NB4 (cell line): Measurements from ENCODE around the gene UBA52.
"Not testable (repeated sequence)": the region's sequence is repeated elsewhere in the genome, so short reads cannot be mapped to it uniquely, and the experiment has no call there.

Source experiments
- DNase-seq: peaks from one replicate; pipeline ENCODE4 v3.0.0; 2010; ENCODE audit warnings: low read depth
- H3K4me3 ChIP-seq: one replicate; pipeline ENCODE4 v1.5.1; 2011; ENCODE audit warnings: mild to moderate bottlenecking, low read depth, low read length, moderate library complexity
- MAX ChIP-seq: IDR thresholded peaks from 2 replicates; pipeline ENCODE4 v1.6.1; 2011; ENCODE audit warnings: low read depth, low read length
- MYC ChIP-seq: IDR thresholded peaks from 2 replicates; pipeline ENCODE4 v1.6.1; 2011; ENCODE audit warnings: low read depth, low read length
- POLR2A ChIP-seq: IDR thresholded peaks from 2 replicates; pipeline ENCODE4 v1.6.1; 2011; ENCODE audit warnings: mild to moderate bottlenecking; ENCODE audit not compliant: insufficient read length; ENCODE audit errors: extremely low read depth
- TF ChIP-seq, protein P1 (sequence below): IDR thresholded peaks from one replicate; pipeline ENCODE4 v1.5.1; 2012; ENCODE audit warnings: low read depth, low read length

Gene UBA52

GRCh38 chr19:18531485-18531884, 40.2 kb upstream of the UBA52 start:
- H3K4me3 ChIP-seq, result no peak overlapping the region
- DNase-seq, result no peak
- no peak for TF ChIP-seq MAX
- no peak for TF ChIP-seq POLR2A
- TF ChIP-seq MYC, result no peak
- TF ChIP-seq, protein P1, sequence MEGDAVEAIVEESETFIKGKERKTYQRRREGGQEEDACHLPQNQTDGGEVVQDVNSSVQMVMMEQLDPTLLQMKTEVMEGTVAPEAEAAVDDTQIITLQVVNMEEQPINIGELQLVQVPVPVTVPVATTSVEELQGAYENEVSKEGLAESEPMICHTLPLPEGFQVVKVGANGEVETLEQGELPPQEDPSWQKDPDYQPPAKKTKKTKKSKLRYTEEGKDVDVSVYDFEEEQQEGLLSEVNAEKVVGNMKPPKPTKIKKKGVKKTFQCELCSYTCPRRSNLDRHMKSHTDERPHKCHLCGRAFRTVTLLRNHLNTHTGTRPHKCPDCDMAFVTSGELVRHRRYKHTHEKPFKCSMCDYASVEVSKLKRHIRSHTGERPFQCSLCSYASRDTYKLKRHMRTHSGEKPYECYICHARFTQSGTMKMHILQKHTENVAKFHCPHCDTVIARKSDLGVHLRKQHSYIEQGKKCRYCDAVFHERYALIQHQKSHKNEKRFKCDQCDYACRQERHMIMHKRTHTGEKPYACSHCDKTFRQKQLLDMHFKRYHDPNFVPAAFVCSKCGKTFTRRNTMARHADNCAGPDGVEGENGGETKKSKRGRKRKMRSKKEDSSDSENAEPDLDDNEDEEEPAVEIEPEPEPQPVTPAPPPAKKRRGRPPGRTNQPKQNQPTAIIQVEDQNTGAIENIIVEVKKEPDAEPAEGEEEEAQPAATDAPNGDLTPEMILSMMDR, result no peak

DNA sequence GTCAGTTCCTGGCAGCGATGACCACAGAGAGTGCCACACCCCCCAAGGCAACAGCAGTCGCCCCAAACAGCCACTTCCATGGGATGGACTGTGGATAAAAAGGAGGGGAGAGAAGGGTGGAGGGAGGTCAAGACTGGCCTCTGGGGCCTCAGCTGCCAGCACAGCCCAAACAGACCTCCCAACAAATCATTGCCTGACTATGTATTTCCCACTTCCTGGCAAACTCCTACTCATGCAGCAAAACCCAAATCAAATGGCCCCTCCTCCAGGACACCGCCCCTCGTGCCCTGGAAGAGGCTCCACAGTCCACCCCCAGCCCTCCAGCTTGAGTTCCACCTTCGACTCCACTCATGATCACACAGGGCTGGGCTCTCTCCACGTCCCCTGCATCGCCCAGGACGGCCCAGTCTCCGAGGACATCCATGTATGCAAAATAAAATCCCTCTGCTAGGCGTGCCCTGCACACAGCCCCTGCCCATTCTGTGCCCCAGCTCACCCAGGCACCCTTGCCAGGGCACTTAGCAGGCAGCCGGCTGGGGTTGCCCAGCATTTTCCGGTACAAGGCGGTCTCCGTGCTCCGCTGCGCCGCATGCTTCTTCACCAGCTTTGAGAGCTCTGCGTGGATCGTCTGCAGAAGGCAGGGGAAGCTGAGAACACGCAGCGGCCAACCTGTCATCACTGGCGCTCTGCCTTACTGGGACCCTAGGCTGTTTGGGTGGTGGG, 39.3 kb upstream of the UBA52 start:
- no peak overlapping the region for H3K4me3 ChIP-seq
- TF ChIP-seq POLR2A, result no peak
- TF ChIP-seq, protein P1, result no peak
- TF ChIP-seq MYC, result no peak
- DNase-seq, result no peak

DNA sequence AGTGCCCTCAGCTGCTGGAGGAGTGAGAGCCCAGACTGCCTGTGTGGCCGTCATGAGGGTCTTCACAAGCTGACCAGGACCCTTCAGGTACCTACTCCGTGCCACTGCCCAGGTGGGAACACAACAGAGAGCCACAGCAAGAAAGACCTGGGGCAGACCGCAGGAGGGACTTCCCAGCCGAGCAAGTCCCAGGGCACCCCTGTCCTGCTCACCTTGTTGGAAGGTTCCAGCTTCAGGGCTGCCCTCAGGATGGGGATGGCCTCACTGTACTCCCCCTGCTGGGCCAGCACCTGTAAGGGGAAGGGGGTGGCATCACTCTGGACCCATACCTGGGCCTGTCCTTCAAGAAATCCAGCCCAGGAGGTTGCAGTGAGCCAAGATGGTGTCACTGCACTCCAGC, 38.6 kb upstream of the UBA52 start:
- no peak for DNase-seq
- TF ChIP-seq POLR2A (no peak), MYC (no peak)
- H3K4me3 ChIP-seq, result no peak overlapping the region

GRCh38 chr19:18536475-18536874, 35.2 kb upstream of the UBA52 start:
- no peak for DNase-seq

DNA sequence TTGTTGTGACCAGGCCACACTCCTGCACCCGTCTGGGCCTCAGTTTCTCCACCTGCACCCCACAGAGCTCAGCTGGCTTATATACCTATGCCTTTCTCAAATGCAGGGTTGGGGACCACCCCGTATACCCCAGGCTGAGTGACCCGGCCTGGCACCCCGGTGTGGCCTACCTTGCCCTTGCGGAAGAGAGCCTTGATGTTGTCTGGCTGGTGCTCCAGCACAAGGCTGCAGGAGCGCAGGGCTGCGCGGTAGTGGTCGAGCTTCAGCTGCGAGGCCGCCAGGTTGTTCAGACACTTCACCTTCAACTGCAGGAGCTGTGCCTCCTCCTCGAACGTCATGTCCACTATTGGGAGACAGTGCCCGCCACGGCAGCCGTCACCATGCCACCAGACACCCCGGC, 34.2 kb upstream of the UBA52 start:
- TF ChIP-seq MAX, result no peak
- no peak for DNase-seq
- H3K4me3 ChIP-seq, result no peak overlapping the region

More at GRCh38 chr19:18536475-18536874, 35.2 kb upstream of the UBA52 start:
- TF ChIP-seq MYC (no peak), MAX (no peak), POLR2A (no peak)
- TF ChIP-seq, protein P1, result no peak
- H3K4me3 ChIP-seq, result no peak overlapping the region

DNA sequence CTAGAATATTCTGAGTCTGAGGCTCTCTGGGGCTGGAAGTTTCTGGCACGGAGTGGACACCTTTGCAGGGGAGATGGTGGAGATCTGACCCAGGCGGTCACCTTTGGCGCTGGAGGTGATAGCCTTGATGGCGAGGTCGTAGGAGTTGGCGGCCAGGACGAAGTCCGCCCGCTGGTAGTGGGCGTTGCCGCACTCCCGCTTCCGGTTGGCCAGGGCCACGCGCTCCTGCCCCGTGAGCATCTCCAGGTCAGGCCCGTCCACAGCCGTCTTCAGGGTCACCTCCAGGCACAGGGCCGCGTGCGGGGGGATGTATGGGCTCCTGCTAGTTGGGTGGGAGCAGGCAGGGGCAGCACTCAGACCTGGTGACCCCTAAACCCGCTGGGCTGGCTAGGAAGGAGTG, 33.5 kb upstream of the UBA52 start:
- DNase-seq, result no peak
- TF ChIP-seq MYC, result no peak
- no peak for TF ChIP-seq POLR2A
- TF ChIP-seq, protein P1, result no peak
- TF ChIP-seq MAX, result no peak
- H3K4me3 ChIP-seq, result no peak overlapping the region

GRCh38 chr19:18539372-18539771, 32.3 kb upstream of the UBA52 start:
- DNase-seq, result no peak
- no peak overlapping the region for H3K4me3 ChIP-seq
- TF ChIP-seq MAX (no peak), POLR2A (no peak), MYC (no peak)
- TF ChIP-seq, protein P1, result no peak

- not testable (repeated sequence) for DNase-seq, H3K4me3 ChIP-seq
These were observed 31.5 kb upstream of the UBA52 start for GRCh38 chr19:18540200-18540599.
